Measurements from ENCODE around the gene DZIP1. TPM values are rescaled to one million over a fixed set of nuclear protein-coding genes. Genes with fewer than 3 reads are reported as not detected.

The DZIP1 gene
- polyA plus RNA-seq, 2 of the 4 experiments (the other 2 are of a cell fraction) = 11.5 to 17.1 TPM

DNA sequence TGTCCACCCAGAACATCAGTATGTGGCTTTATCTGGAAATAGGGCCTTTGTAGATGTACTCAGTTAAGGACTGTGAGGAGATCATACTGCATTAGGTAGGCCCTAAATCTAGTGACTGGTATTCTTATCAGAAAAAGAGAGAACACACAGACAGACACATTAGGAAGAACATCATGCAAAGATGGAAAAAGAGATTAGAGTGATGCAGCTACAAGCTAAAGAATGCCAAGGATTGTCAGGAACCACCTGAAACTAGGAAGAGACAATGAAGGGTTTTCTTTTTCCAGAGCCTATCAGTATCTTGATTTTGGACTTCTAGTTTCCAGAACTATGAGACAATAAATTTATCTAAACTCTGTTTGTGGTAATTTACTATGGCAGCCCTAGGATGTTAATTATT, 15.0 kb upstream of the DZIP1 start:
- ChIA-PET POLR2A (no interaction called here), CTCF (no interaction called here)
- no peak for FAIRE-seq
- Histone ChIP-seq H3K4me1 (no peaks in the 10 kb centered on the region), H3K9me3 (no peaks in the 10 kb centered on the region), H3K4me2 (no peak overlapping the region), H3K4me3 (no peak overlapping the region), H3K27ac (no peak overlapping the region)
- ATAC-seq = no peak
- no peak for DNase-seq (ENCODE audit: low read depth in 1 of 2, low spot score in 1 of 2)
- no peak for TF ChIP-seq HOXB13 (CRISPR knock-in tag; IDR thresholded peaks at IDR 0.05; ENCODE audit: low read depth)
- no peak for TF ChIP-seq HOXB5 (CRISPR knock-in tag; IDR thresholded peaks at IDR 0.05)
- TF ChIP-seq FOSB (CRISPR knock-in tag; IDR thresholded peaks at IDR 0.05) = no peak
- no peak for TF ChIP-seq JUN (IDR thresholded peaks at IDR 0.05)

DNA sequence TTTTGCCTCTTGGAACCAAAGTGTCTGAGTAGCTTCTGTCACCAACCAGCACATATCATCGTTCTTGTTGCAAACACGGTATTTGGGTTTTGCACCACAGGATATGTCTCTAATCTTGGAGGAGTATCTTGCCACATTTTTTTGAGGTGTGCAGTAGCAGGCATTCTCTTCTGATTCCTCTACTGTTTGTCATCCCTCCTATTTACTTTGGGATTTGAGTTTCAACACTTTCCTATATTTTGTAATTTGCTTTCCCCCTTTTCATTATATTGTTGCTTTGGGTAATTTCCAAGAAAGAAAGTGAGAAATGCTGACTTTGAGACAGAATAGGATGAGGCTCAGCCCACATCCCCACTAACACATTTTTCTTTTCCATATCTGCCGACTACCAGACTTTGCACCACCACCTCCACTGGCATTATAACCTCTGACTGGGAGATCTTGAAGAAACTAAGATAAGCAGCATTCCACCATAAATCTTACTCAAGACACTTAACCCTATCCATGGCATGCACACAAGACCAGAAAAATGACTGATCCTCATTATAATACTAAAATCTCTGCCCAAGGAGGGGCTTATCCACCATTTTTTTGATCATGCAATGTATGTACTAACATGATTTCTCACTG, 12.0 kb upstream of the DZIP1 start:
- no peak overlapping the region for H3K27ac ChIP-seq
- ChIA-PET CTCF (no interaction called here), POLR2A (no interaction called here)
- ATAC-seq (no peak), FAIRE-seq (no peak), DNase-seq (ENCODE audit: low read depth in 1 of 2, low spot score in 1 of 2) (no peak)
- no peaks in the 10 kb centered on the region for H3K9me3 ChIP-seq
- H3K4me1 ChIP-seq = no peaks in the 10 kb centered on the region
- TF ChIP-seq POLR2A (IDR thresholded peaks at IDR 0.05; ENCODE audit: low read length) (no peak), NPAS2 (CRISPR knock-in tag; IDR thresholded peaks at IDR 0.05; ENCODE audit: borderline replicate concordance) (no peak), BHLHE40 (IDR thresholded peaks at IDR 0.05; ENCODE audit: low read depth, low read length) (no peak), ESRRA (IDR thresholded peaks at IDR 0.05; ENCODE audit: borderline replicate concordance, low read length) (no peak), FOXS1 (CRISPR knock-in tag; IDR thresholded peaks at IDR 0.05) (no peak), RARB (CRISPR knock-in tag; IDR thresholded peaks at IDR 0.05) (no peak), NFE2L2 (conservative IDR thresholded peaks at IDR 0.05; ENCODE audit: low read length) (no peak), MAFK (IDR thresholded peaks at IDR 0.05; ENCODE audit: partially characterized antibody) (no peak), RCOR1 (IDR thresholded peaks at IDR 0.05; ENCODE audit: low read depth, low read length) (no peak), EP300 (IDR thresholded peaks at IDR 0.05) (no peak), KDM1A (IDR thresholded peaks at IDR 0.05; ENCODE audit: low read depth) (no peak), CHD2 (IDR thresholded peaks at IDR 0.05; ENCODE audit: low read length, partially characterized antibody) (no peak), HEYL (CRISPR knock-in tag; IDR thresholded peaks at IDR 0.05) (no peak), EHMT2 (IDR thresholded peaks at IDR 0.05; ENCODE audit: low read depth) (no peak)
- TF ChIP-seq, protein P1, sequence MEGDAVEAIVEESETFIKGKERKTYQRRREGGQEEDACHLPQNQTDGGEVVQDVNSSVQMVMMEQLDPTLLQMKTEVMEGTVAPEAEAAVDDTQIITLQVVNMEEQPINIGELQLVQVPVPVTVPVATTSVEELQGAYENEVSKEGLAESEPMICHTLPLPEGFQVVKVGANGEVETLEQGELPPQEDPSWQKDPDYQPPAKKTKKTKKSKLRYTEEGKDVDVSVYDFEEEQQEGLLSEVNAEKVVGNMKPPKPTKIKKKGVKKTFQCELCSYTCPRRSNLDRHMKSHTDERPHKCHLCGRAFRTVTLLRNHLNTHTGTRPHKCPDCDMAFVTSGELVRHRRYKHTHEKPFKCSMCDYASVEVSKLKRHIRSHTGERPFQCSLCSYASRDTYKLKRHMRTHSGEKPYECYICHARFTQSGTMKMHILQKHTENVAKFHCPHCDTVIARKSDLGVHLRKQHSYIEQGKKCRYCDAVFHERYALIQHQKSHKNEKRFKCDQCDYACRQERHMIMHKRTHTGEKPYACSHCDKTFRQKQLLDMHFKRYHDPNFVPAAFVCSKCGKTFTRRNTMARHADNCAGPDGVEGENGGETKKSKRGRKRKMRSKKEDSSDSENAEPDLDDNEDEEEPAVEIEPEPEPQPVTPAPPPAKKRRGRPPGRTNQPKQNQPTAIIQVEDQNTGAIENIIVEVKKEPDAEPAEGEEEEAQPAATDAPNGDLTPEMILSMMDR (IDR thresholded peaks at IDR 0.05) = no peak
- TF ChIP-seq, protein P2, sequence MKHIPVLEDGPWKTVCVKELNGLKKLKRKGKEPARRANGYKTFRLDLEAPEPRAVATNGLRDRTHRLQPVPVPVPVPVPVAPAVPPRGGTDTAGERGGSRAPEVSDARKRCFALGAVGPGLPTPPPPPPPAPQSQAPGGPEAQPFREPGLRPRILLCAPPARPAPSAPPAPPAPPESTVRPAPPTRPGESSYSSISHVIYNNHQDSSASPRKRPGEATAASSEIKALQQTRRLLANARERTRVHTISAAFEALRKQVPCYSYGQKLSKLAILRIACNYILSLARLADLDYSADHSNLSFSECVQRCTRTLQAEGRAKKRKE (CRISPR knock-in tag; IDR thresholded peaks at IDR 0.05; ENCODE audit: low read depth) = no peak
- TF ChIP-seq, protein P3, sequence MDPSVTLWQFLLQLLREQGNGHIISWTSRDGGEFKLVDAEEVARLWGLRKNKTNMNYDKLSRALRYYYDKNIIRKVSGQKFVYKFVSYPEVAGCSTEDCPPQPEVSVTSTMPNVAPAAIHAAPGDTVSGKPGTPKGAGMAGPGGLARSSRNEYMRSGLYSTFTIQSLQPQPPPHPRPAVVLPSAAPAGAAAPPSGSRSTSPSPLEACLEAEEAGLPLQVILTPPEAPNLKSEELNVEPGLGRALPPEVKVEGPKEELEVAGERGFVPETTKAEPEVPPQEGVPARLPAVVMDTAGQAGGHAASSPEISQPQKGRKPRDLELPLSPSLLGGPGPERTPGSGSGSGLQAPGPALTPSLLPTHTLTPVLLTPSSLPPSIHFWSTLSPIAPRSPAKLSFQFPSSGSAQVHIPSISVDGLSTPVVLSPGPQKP (IDR thresholded peaks at IDR 0.05; ENCODE audit: low read depth, low read length) = no peak
- TF ChIP-seq, protein P4, sequence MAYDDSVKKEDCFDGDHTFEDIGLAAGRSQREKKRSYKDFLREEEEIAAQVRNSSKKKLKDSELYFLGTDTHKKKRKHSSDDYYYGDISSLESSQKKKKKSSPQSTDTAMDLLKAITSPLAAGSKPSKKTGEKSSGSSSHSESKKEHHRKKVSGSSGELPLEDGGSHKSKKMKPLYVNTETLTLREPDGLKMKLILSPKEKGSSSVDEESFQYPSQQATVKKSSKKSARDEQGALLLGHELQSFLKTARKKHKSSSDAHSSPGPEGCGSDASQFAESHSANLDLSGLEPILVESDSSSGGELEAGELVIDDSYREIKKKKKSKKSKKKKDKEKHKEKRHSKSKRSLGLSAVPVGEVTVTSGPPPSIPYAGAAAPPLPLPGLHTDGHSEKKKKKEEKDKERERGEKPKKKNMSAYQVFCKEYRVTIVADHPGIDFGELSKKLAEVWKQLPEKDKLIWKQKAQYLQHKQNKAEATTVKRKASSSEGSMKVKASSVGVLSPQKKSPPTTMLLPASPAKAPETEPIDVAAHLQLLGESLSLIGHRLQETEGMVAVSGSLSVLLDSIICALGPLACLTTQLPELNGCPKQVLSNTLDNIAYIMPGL (CRISPR knock-in tag; IDR thresholded peaks at IDR 0.05; ENCODE audit: borderline replicate concordance) = no peak
- H3K4me3 ChIP-seq = no peak overlapping the region
- 51% methylated on average over 3 of the region's 3 CpGs for WGBS (ENCODE audit: missing lambda C conversion rate)
- H3K4me2 ChIP-seq = no peak overlapping the region

Measured in A549 (cell line).